ENCODE data around the gene PTPDC1. TPM values are rescaled to one million over a fixed set of nuclear protein-coding genes. Genes with fewer than 3 reads are reported as not detected.

The PTPDC1 gene
- total RNA-seq, 2 donors from 2014 or later, result 11.7 to 12.2 TPM

GRCh38 chr9:94139672-94140417, 55.6 kb downstream of the PTPDC1 start:
- intact Hi-C loops (cut with DNase I), result loop anchor here (10.0 kb wide), 1 partner anchor 55 kb away; no protein-coding TSS in a partner anchor
- Histone ChIP-seq H3K27ac (peak overlapping the region in 3 of 4 donors; percentile 40 to 49 (median 45)), H3K4me1 (peaks cover 10% of the 10 kb centered on the region)

GRCh38 chr9:94140418-94140780, 56.1 kb downstream of the PTPDC1 start:
- Histone ChIP-seq H3K4me1 (peaks cover 11% of the 10 kb centered on the region), H3K4me3 (no peak overlapping the region), H3K36me3 (replicated peaks in 1 of 2; ENCODE audit: insufficient read depth in 1 of 2, low read depth in 2 of 2) (no peaks in the 10 kb centered on the region), H3K27me3 (no peaks in the 10 kb centered on the region), H3K9me3 (no peaks in the 10 kb centered on the region), H3K27ac (peak overlapping the region in 3 of 4 donors; percentile 40 to 49 (median 45))
- no peak for ATAC-seq
- no peak for DNase-seq
- intact Hi-C loops (cut with DNase I), result no loop called here
- WGBS, 2 donors, result 63 to 65% methylated on average over 4 of the region's 4 CpGs
- TF ChIP-seq CTCF (IDR thresholded peaks at IDR 0.05) (no peak), POLR2A (IDR thresholded peaks at IDR 0.05) (no peak)

More at GRCh38 chr9:94139672-94140417, 55.6 kb downstream of the PTPDC1 start:
- DNase-seq, result peak; percentile 44 to 81 (median 62)
- ATAC-seq, result peak; percentile 59
- WGBS, 2 donors, result 60 to 62% methylated on average over 12 to 13 of the region's 13 CpGs
- no peaks in the 10 kb centered on the region for H3K27me3 ChIP-seq
- TF ChIP-seq CTCF (IDR thresholded peaks at IDR 0.05), result no peak
- no peak for TF ChIP-seq POLR2A (IDR thresholded peaks at IDR 0.05)
- H3K36me3 ChIP-seq (replicated peaks in 1 of 2; ENCODE audit: insufficient read depth in 1 of 2, low read depth in 2 of 2), result no peaks in the 10 kb centered on the region
- H3K4me3 ChIP-seq, result no peak overlapping the region
- no peaks in the 10 kb centered on the region for H3K9me3 ChIP-seq

GRCh38 chr9:94140791-94141790, 56.8 kb downstream of the PTPDC1 start:
- no peak overlapping the region for H3K4me3 ChIP-seq
- intact Hi-C loops (cut with DNase I), result no loop called here
- no peak for DNase-seq
- H3K27me3 ChIP-seq, result no peaks in the 10 kb centered on the region
- no peaks in the 10 kb centered on the region for H3K9me3 ChIP-seq
- peak overlapping the region in 3 of 4 donors; percentile 40 to 49 (median 45) for H3K27ac ChIP-seq
- WGBS, 2 donors, result 84 to 85% methylated on average over 13 of the region's 13 CpGs
- peaks cover 11% of the 10 kb centered on the region for H3K4me1 ChIP-seq
- ATAC-seq, result peak; percentile 29
- no peak for TF ChIP-seq POLR2A (IDR thresholded peaks at IDR 0.05)
- TF ChIP-seq CTCF (IDR thresholded peaks at IDR 0.05), result no peak
- H3K36me3 ChIP-seq (replicated peaks in 1 of 2; ENCODE audit: insufficient read depth in 1 of 2, low read depth in 2 of 2), result no peaks in the 10 kb centered on the region

- peaks cover 11% of the 10 kb centered on the region for H3K4me1 ChIP-seq
- no peak overlapping the region for H3K27ac ChIP-seq
- no peak for TF ChIP-seq CTCF (IDR thresholded peaks at IDR 0.05)
- no peak for TF ChIP-seq POLR2A (IDR thresholded peaks at IDR 0.05)
- no peaks in the 10 kb centered on the region for H3K36me3 ChIP-seq (replicated peaks in 1 of 2; ENCODE audit: insufficient read depth in 1 of 2, low read depth in 2 of 2)
- ATAC-seq (no peak), DNase-seq (no peak)
- H3K9me3 ChIP-seq, result no peaks in the 10 kb centered on the region
- 80 to 89% methylated on average over 5 of the region's 5 CpGs for WGBS, 2 donors
- H3K27me3 ChIP-seq, result no peaks in the 10 kb centered on the region
- H3K4me3 ChIP-seq, result no peak overlapping the region
- intact Hi-C loops (cut with DNase I), result no loop called here
Measured at GRCh38 chr9:94142353-94142752, 58.1 kb downstream of the PTPDC1 start.
